Common myeloid progenitor, CD34-positive (primary cell): ENCODE data around the gene CPT1B.

Source experiments
- CTCF ChIA-PET: fragments of 350-600 bp; sonication (Branson Sonifier 250); formaldehyde crosslinking; loops from one replicate; lab custom pipeline; 2021; ENCODE audit warnings: antibody characterized with exemption; lab: Charles Lee
- POLR2A ChIA-PET: fragments of 350-600 bp; sonication (Branson Sonifier 250); formaldehyde crosslinking; loops from one replicate; lab custom pipeline; 2021; ENCODE audit warnings: antibody characterized with exemption; lab: Charles Lee
- DNase-seq, 3 donors: peaks; one replicate each; pipeline versions ENCODE4 v3.0.0 to v3.0.0-alpha.2; 2013
- H3K27ac ChIP-seq, 2 experiments: 1 replicate in 1 of 2; 2 replicates in 1 of 2; pipeline ENCODE4 v1.7.0; 2013; ENCODE audit warnings: inconsistent platforms in 2 of 2, low read length in 2 of 2, mild to moderate bottlenecking in 2 of 2, low read depth in 1 of 2, moderate library complexity in 1 of 2; ENCODE audit not compliant: severe bottlenecking in 2 of 2, insufficient read depth in 1 of 2, poor library complexity in 1 of 2
- H3K27me3 ChIP-seq, 5 experiments: replicated peaks in 2 of 5; 1 replicate in 3 of 5; 2 replicates in 2 of 5; pipeline versions ENCODE4 v1.6.1 to v1.7.0; 2013; ENCODE audit warnings: low read length in 4 of 5, mild to moderate bottlenecking in 2 of 5, moderate library complexity in 2 of 5, inconsistent platforms in 1 of 5; ENCODE audit not compliant: insufficient read depth in 5 of 5, control insufficient read depth in 4 of 5
- H3K36me3 ChIP-seq, 4 experiments: 1 replicate in 2 of 4; 2 replicates in 2 of 4; pipeline versions ENCODE4 v1.6.1 to v1.7.0; 2013; ENCODE audit warnings: low read length in 3 of 4, control low read depth in 1 of 4, mild to moderate bottlenecking in 1 of 4; ENCODE audit not compliant: control insufficient read depth in 4 of 4, insufficient read depth in 4 of 4
- H3K4me1 ChIP-seq, 4 experiments: 1 replicate in 3 of 4; 2 replicates in 1 of 4; pipeline versions ENCODE4 v1.6.1 to v1.7.1; 2013; ENCODE audit warnings: low read length in 3 of 4, mild to moderate bottlenecking in 3 of 4, control low read depth in 1 of 4, inconsistent platforms in 1 of 4, moderate library complexity in 1 of 4; ENCODE audit not compliant: control insufficient read depth in 4 of 4, insufficient read depth in 4 of 4; ENCODE audit errors: control extremely low read depth in 1 of 4
- H3K4me3 ChIP-seq, 7 experiments: 1 replicate in 4 of 7; 2 replicates in 3 of 7; pipeline versions ENCODE4 v1.5.1 to v1.7.0; 2013; ENCODE audit warnings: mild to moderate bottlenecking in 7 of 7, low read length in 6 of 7, moderate library complexity in 6 of 7, inconsistent platforms in 2 of 7, low read depth in 2 of 7, control low read depth in 1 of 7; ENCODE audit not compliant: insufficient read depth in 4 of 7, control insufficient read depth in 1 of 7; ENCODE audit errors: extremely low read depth in 1 of 7
- H3K9me3 ChIP-seq, 5 experiments: 1 replicate in 4 of 5; 2 replicates in 1 of 5; pipeline versions ENCODE4 v1.6.1 to v1.7.1; 2013; ENCODE audit warnings: low read length in 4 of 5, mild to moderate bottlenecking in 2 of 5, inconsistent platforms in 1 of 5, low read depth in 1 of 5, moderate library complexity in 1 of 5; ENCODE audit not compliant: control insufficient read depth in 4 of 5, insufficient read depth in 2 of 5; ENCODE audit errors: control extremely low read depth in 1 of 5
- WGBS: methylation state at CpG from one replicate; pipeline ENCODE4 v1.1.5; 2013; ENCODE audit not compliant: insufficient coverage; 5-methylcytosine and 5-hydroxymethylcytosine counted together

The CPT1B gene

DNA sequence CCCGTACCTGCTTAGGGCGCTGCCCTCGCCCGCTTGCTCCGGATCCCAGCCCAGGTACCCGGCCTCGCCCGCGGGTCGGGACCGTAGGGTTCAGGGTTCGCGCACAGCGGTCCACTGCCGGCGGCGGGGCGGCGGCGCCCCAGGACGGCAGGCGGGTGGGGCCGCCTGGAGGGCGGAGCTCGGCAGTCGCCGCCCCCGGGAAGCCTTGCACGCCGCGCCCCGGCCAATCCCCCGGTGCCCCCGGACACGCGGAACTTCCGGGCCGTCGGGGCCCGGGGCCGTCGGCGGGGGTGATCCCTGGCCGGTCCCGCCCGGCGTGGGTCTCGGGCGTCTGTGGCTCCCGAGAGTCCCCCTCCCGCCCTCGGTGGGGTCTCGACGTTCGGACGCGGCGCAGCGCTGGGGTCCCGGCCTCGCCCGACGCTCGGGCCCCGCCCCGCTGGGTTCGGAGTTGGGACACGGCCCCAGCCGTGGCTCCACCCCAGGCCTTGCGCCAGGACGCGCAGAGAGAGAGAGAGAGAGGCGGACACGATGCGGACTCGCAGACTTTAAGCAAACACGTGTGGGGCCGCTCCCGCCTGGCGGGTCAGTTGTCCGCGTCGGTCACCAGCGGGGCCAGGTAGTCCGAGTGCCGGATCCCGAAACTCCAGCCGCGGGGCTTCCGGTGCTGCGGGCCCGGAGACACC, 48.2 kb downstream of the CPT1B start, which contains the start of gene TYMP:
TYMP (minus strand) TSS at position 116 of the 683 bp plus-strand sequence. CDS start 303 bp downstream, outside the sequence.
- CTCF ChIA-PET: interaction anchor here (0.5 to 5.6 kb wide), 3 partner anchors 9 to 86 kb away, joined by 3 to 53 read pairs (median 3); no protein-coding TSS in a partner anchor
- H3K36me3 ChIP-seq: no peaks in the 10 kb centered on the region
- peaks cover 0 to 76% (median 59%) of the 10 kb centered on the region in 4 experiments for H3K4me1 ChIP-seq
- peak within 1 kb of the TSS; percentile 37 to 86 (median 66) for H3K4me3 ChIP-seq
- no peaks in the 10 kb centered on the region for H3K9me3 ChIP-seq
- WGBS: under 1% methylated on average over 80 of the region's 92 CpGs
- POLR2A ChIA-PET: interaction anchor here (0.7 kb wide), 1 partner anchor 20 kb away, joined by 3 read pairs; no protein-coding TSS in a partner anchor
- H3K27ac ChIP-seq: no peak within 1 kb of the TSS
- H3K27me3 ChIP-seq: peaks cover 0 to 41% (median 3%) of the 10 kb centered on the region in 5 experiments
- peak; percentile 29 to 62 (median 56) for DNase-seq

DNA sequence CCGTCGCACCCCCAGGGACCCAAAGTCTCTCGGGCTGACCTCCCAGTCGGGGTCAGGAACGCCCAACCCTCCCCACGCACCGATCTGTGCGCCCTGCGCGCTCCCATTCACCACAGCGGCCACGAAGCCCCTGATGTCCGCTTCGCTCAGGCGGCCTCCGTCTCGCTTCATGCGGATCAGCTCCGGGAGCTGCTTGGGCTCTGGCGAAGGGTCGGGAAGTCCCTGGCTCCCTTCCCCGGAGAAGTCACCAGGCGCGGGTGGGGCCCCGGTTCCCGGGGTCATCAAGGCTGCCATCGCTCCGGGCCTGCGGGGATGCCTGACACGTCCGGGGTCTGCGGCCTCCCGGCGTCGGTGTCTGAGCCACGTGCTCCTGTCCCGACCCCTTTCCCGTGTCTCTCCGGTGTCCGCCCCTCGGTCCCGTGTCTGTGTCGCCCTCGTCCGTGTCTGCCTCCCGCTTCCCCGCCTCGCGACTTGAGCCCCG, 48.8 kb downstream of the CPT1B start:
- peaks cover 0 to under 1% (median 0%) of the 10 kb centered on the region in 4 experiments for H3K36me3 ChIP-seq
- H3K27me3 ChIP-seq: peaks cover 0 to 41% (median 3%) of the 10 kb centered on the region in 5 experiments
- ChIA-PET POLR2A (interaction anchor here (0.6 kb wide), 1 partner anchor 16 kb away, joined by 4 read pairs; no protein-coding TSS in a partner anchor), CTCF (interaction anchor here (0.5 to 5.6 kb wide), 5 partner anchors 10 to 87 kb away, joined by 3 to 53 read pairs (median 5); no protein-coding TSS in a partner anchor)
- peak overlapping the region in 5 of 7 experiments; percentile 25 to 86 (median 67) for H3K4me3 ChIP-seq
- no peaks in the 10 kb centered on the region for H3K9me3 ChIP-seq
- WGBS: 40% methylated on average over 49 of the region's 50 CpGs
- DNase-seq: no peak
- peaks cover 2 to 79% (median 63%) of the 10 kb centered on the region in 4 experiments for H3K4me1 ChIP-seq
- H3K27ac ChIP-seq: no peak overlapping the region

DNA sequence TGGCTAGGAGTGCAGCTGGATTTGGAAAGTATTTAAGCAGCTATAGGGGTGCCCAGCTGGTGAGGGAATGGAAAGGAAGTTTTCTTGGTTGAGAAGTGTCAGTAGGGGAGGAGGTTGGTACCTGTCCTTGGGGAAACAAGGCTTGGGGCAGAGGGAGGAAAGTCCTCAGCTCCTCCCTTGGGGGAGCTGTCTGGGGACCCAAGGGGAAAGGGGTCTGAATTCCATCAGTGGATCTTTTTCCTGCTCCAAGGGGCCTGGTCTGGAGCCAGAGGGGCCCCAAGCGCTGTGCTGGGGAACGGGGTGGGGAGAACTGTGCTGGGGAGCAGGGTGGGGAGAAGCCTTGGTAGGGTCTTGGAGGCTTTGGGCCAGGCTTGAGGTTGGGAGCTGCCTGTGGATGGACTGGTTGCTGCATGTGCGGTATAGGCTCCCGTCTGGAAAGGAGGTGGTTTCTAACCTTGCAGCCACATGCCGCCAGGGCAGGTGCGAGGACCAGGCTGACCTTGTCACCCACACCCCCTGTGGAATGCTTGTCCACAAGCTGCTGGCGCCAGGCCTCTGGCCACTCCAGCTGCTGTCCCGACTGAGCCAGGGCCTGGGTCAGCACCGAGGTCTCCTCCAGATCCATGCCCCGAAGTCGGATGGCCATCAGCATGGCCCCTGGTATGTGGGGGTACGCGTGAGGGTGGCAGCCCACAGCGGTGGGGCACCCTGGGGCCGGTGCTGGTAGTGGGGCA, 49.4 kb downstream of the CPT1B start:
- peaks cover 0 to 4% (median 2%) of the 10 kb centered on the region in 4 experiments for H3K36me3 ChIP-seq
- 91% methylated on average over 15 of the region's 15 CpGs for WGBS
- POLR2A ChIA-PET: interaction anchor here (0.6 to 0.7 kb wide), 2 partner anchors 11 to 15 kb away, joined by 3 to 4 read pairs; no protein-coding TSS in a partner anchor
- no peak overlapping the region for H3K27ac ChIP-seq
- peaks cover 0 to 41% (median 3%) of the 10 kb centered on the region in 5 experiments for H3K27me3 ChIP-seq
- no peak for DNase-seq
- H3K9me3 ChIP-seq: no peaks in the 10 kb centered on the region
- CTCF ChIA-PET: interaction anchor here (0.9 to 5.6 kb wide), 5 partner anchors 10 to 92 kb away, joined by 3 to 53 read pairs (median 5); no protein-coding TSS in a partner anchor
- H3K4me1 ChIP-seq: peaks cover 2 to 79% (median 66%) of the 10 kb centered on the region in 4 experiments
- peak overlapping the region in 1 of 7 experiments; percentile 86 for H3K4me3 ChIP-seq

DNA sequence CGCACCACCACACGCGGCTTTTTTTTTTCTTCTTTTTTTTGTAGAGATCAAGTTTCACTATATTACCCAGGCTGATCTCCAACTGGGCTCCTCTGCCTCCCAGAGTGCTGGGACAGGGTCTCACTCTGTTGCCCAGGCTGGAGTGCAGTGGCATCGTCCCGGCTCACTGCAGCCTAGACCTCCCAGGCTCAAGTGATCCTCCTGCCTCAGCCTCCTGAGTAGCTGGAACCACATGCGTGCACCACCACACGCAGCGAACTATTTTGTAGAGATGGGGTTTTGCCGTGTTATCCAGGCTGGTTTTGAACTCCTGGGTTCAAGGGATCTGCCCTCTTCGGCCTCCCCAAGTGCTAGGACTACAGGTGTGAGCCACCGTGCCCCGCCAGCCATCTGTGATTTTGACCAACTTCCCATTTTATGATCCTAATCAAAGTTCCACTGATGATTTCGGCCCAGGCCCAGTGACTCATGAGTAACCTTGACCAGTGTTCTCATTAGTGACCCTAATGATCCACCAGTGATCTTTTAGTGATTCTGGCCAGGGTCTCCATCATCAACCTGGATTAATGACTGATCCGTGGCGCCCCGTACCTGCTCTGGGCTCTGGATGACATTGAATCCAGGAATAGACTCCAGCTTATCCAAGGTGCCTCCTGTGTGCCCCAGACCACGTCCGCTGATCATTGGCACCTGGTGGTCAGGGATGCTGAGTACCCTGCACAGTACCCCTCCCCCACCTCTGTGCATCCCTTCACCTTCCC, 50.1 kb downstream of the CPT1B start:
- H3K9me3 ChIP-seq: no peaks in the 10 kb centered on the region
- CTCF ChIA-PET: interaction anchor here (0.6 to 5.6 kb wide), 7 partner anchors 11 to 92 kb away, joined by 3 to 53 read pairs (median 5); no protein-coding TSS in a partner anchor
- no peak overlapping the region for H3K4me3 ChIP-seq
- H3K27ac ChIP-seq: no peak overlapping the region
- POLR2A ChIA-PET: interaction anchor here (0.7 to 3.4 kb wide), 2 partner anchors 10 to 12 kb away, joined by 3 to 41 read pairs; no protein-coding TSS in a partner anchor
- peaks cover 2 to 79% (median 65%) of the 10 kb centered on the region in 4 experiments for H3K4me1 ChIP-seq
- H3K36me3 ChIP-seq: peaks cover 0 to 12% (median 9%) of the 10 kb centered on the region in 4 experiments
- 91% methylated on average over 17 of the region's 18 CpGs for WGBS
- no peak for DNase-seq
- H3K27me3 ChIP-seq: peaks cover 0 to 41% (median 3%) of the 10 kb centered on the region in 5 experiments

DNA sequence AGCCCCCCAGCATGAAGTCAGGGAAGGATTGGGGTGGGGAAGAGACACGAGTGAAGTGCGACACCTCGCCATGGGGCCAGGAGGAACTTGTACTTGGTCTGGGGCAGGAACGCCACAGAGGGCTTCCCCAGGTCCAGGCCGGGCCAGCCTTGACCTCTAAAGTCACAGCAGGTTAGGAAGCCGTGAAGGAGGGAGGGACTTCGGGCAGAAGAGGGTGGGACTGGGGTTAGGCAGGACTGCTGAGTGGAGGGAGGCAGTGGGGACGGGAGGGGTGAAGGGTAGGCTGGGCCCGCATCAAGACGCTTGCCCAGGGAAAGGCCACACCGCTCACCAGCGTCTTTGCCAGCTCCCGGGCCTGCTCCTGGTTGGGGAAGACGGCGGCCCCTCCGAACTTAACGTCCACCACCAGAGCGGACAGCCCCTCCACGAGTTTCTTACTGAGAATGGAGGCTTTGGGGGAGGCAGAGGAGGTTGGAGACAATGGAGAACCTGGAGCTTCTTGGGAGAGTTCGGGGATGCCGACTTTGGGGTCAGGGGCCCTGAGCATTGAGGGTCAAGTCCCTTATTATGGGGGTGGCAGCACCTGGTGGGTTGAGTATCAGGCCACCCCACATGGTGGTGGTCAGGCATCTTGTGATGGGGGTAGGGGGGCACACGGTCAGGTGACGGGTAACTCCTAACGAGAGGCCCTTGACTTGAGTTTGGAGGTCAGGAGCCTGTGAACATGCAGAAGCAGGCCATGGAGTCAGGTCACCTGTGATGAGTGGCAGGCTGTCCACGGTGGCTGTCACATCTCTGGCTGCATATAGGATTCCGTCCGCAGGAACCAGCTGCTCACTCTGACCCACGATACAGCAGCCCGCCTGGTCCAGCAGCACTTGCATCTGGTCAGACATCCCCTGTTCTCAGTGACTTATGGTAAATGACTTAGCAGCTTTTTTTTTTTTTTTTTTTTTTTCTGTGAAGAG, 51.1 kb downstream of the CPT1B start:
- peak; percentile 23 to 66 (median 53) for DNase-seq
- Histone ChIP-seq H3K4me1 (peaks cover 2 to 71% (median 61%) of the 10 kb centered on the region in 4 experiments), H3K4me3 (peak overlapping the region; percentile 19 to 82 (median 71)), H3K27me3 (peaks cover 0 to 32% (median 0%) of the 10 kb centered on the region in 5 experiments), H3K27ac (peak overlapping the region in 1 of 2 experiments; percentile 76), H3K9me3 (no peaks in the 10 kb centered on the region), H3K36me3 (peaks cover 2 to 22% (median 13%) of the 10 kb centered on the region in 4 experiments)
- ChIA-PET POLR2A (interaction anchor here (1.1 to 3.4 kb wide), 2 partner anchors 13 to 19 kb away, joined by 9 to 41 read pairs; partner anchors contain the start of genes LMF2 and NCAPH2), CTCF (interaction anchor here (0.6 to 5.6 kb wide), 7 partner anchors 12 to 93 kb away, joined by 3 to 53 read pairs (median 6); partner anchors contain the start of genes KLHDC7B and SYCE3)
- 30% methylated on average over 16 of the region's 29 CpGs for WGBS
